Glomerular endothelial cell (primary cell): ENCODE measurements around the gene PAK4. TPM values are rescaled to one million over a fixed set of nuclear protein-coding genes. Genes with fewer than 3 reads are reported as not detected.
A peak's percentile ranks its signal among the peaks of the same experiment; 100 is the strongest.
"Not testable (repeated sequence)": the region's sequence is repeated elsewhere in the genome, so short reads cannot be mapped to it uniquely, and the experiment has no call there.

ENCODE experiments used
- DNase-seq: peaks from one replicate; pipeline ENCODE4 v3.0.0-alpha.2; 2011; ENCODE audit warnings: low read depth, low spot score; ENCODE audit errors: extremely low read depth
- total RNA-seq: library from RNA; depleted of rRNA; stranded (reverse); fragments of >200 nt; gene quantifications from 2 replicates; pipeline ENCODE4 v1.2.3, GENCODE V29; 2015

PAK4 gene
- 26.4 and 36.6 TPM in 2 replicates for total RNA-seq

DNA sequence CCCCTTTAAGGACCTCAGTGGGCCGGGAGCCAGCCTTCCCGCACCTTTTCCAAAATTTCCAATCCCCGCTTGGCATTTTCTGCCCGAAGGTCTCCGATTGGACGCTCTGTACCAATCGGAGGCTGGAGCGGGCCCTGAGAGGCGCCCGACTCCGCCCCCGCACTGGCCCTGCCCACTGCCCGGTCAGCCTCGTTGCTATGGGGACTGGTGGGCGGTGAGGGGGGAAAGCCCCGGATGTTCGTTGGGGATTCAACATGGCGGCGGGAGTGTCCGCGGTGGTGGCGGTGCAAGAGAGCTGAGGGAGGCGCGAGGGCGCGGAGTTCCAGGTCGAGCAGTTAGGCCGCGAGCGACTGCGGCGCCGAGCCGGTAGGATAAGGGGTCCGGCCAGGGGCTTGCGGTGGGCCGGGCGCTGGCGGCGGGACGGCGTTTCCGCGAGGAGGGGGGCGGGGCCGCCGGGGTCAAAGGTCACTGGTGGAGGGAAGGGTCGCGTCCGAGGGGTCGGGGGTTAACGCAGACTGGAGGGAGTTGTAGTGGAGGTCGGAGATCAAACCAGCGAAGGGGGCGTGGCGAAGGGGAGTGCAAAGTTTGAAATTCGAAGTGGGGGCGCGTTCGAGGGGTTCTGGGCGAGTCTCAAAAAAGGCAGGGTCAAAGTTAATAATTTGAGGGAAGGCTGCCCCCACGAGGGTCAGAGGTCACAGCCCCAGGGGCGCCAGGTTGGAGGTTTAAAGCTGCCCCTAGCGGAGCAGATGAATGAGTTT is at the start of gene PAK4:
PAK4 (plus strand) TSS at position 233 of the 758 bp plus-strand sequence. CDS start 43,768 bp downstream, outside the sequence.
- DNase-seq, result peak; percentile 81

DNA sequence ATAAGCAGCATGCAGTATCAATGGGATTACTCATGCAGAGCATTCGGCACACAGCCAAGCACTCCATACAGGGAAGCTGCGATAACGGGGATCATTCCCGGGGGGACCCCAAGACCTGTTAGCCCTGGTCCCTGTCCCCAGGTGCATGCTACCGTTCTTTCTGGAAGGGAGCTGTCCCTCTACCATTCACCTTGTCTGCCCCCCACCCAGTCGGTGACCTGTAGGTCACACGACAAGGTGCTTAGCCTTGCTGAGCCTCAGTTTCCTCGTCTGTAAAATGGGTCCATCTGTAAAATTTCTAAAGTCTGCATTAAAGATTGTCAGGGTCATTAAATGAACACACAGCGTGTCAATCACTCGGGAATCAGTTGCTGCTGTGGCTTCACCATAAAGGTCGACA is 48.3 kb upstream of the PAK4 start:
- no peak for DNase-seq

DNA sequence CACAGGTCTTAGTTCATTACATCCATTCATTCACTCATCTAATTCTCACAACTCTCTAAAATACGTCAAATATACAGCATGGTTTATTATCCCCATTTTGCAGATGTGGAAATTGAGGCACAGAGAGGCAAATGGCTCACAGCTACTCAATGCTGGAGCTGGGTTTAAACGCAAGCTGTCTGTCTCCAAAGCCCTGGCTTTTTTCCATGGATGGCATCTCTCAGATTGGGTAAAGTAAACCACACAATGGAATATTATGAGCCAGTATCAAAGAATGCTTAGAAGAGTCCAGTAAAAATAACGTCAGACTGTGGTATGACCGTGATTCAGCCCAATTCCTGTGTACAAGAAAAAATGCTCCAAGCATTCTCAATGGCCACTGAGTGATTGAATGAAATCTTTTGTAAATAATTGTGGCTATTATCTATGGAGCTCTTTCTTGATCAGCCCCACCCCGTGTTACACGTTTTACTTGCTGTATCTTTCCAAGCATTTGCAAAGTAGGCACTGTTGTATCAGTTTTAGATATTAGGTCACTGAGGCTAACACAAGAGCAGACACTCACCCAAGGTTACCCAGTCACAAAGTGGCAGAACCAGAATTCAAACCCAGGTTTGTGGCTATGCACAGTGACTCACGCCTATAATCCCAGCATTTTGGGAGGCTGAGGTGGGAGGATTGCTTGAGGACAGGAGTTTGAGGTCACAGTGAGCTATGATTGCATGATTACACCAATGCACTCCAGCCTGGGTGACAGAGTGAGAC is 47.0 kb upstream of the PAK4 start:
- DNase-seq, result peak; percentile 75

DNA sequence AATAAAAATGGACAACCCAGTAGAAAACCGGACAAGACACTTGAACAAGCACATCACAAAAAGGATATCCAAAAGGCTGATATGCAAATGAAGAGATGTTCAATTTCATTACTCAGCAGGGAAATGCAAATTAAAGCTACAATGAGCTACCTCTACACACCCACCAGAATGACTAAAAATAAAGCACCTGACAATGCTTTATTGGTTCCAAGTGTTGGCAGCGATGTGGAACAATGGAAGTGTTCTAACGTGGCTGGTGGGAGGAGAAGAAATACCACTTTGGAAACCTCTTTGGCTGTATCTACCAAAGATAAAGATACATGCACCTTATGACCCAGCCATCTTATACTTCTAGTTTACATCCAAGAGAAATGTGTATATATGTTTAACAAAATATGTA is 45.2 kb upstream of the PAK4 start:
- DNase-seq, result no peak

DNA sequence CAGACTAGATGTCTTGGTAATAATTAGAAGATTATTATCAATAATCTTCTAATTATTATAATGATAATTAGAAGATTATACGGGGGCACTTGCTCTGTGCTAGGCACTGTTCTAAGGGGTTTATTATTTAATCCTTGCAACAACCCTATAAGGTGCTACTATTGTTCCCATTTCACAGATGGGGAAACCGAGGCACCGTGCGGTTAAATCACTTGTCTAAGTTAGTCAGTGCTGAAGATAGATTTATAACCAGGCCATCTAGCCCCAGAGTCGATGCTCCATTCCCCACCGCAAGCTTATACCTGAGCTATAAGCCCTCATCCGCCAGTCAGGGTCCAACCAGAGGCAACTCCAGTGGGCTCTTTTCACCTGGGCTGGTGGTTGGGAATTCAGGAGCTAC is 43.4 kb upstream of the PAK4 start:
- no peak for DNase-seq

DNA sequence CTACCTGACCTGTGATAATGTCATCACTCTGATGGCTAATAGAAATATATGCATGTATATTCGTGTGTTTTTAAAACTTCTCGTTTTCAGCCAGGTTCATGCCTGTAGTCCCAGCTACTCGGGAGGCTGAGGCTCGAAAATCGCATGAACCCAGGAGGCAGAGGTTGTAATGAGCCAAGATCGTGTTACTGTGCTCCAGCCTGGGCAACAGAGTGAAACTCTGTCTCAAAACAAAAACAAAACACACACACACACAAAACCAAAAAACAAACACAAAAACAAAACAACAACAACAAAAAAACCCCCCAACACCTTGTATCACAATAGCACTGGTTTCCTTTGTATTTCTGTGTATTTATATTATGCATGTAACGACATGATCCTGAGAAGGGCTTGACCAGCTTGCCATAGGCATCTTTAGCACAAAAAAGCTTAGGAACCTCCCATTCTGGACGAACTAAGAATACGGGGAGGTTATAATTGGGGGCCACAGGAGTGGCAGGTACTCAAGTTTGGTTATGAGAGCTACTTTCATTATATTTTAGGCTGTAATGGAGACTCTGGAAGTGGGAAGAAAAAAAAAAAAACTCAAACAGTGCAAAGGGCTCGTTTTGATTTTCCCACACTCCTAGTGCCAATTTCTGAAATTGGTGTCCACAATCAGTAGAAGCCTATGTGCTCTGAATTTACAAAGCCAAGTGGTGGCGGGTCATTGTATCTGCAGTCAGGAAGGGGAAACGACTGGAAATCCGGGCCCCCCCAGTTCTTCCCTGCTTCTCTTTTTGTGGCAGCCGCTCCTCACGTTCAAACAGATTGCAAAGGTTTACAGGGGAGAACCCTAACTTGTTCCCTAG is 42.6 kb upstream of the PAK4 start:
- no peak for DNase-seq

DNA sequence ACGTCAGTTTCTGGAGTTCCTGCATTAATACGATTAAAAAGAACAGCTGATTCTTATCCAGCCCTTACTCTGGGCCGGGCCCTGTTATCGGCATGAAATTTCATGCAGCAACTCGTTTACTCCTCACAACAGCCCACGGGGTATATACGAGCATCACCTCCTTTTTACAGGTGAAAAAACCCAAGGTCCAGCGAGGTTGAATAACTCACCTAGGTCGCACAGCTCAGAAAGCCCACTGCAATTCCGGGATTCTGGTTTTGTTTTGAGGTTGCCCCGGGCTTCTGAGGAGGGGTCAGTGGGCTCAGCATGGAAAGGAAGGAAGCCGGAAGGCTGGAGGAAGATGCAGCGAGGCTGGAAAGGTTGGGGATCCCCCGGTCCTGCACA is 42.0 kb upstream of the PAK4 start:
- DNase-seq, result no peak

DNA sequence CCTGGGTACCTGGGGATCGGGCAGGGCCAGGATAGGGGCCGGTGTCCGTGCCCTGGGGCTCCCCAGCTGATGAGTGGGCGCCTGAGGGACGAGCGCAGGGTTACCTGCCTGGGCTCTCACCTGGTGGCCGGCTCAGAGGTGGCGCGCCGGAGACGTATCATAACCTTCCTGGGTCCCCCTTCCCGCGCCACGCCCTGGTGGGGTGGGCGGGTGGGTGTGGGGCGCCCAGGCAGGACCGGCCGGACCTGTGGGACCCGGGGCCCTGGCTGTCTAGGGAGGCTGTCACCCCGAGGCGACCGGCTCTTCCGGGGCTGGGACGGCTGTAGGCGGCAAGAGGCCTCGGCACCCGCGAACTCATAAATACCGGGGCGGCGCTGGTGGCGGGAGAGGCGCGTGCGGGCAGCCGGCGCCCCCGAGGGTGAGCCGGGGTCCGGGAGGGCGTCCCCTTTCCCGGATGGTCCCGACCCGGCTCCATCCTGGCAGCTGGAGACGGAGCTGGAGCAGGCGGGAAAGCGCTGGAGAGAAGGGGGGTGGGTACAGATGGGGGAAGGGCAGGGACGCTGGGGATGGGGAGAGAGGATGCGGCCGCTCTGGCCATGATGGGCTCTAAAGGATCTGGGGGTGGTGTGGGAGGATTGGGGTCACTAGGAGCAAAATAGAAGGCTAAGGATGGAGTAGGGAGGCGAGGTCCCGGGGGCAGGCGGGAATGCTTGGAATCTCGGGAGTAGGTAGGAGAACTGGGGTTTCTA is 41.4 kb upstream of the PAK4 start, which contains the start of gene ACP7:
ACP7 (plus strand) TSS at position 386 of the 749 bp plus-strand sequence. CDS start 902 bp downstream, outside the sequence.
- DNase-seq, result no peak

DNA sequence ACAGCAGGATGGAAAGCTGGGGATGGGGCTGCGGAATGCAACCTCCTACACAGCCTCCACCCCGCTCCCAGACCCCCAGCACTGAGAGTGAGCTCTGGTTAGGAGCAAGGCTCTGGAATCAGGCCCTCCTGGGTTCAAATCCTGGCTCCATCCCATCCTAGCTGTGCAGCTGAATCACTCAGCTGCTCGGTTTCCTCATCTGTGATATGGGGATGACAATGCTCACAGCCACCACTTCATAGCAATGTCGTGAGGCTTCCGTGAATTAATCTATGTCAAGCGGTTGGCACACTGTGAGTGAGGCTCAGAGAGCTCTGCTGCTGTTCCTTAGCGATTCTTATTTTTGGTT is 40.9 kb upstream of the PAK4 start:
- no peak for DNase-seq

DNA sequence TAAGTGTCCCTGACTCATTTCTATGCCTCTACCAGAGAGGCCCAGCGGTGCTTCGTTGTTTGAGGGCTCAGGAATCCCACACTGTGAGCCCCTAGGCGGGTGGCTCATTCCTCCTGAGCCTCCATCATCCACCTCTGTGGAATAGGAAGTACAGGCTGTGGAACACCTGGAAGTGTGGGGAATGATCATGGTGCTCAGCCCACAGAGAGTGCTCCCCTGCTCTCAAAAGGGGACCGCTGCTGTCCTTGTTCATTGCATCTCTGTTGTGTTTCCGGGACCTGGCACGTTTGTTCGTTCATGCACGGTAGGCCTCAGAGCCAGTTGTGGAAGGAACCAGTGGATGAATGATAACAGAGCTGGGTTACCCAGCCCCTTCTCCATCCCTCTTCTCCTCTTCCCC is 40.2 kb upstream of the PAK4 start:
- no peak for DNase-seq

DNA sequence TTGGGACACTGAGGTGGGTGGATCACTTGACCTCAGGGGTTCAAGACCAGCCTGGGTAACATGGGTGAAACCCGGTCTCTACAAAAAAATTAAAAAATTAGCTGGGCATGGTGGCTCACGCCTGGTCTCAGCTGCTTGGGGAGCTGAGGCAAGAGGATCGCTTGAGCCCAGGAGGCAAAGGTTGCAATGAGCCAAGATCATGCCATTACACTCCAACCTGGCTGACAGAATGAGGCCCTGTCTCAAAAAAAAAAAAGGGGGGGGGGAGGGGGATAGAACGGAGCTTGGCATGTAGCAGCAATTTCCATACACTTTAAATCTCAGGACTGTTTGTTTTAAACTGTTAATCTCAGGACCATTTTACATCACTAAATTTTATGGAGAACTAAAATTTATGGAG is 39.2 kb upstream of the PAK4 start:
- no peak for DNase-seq

DNA sequence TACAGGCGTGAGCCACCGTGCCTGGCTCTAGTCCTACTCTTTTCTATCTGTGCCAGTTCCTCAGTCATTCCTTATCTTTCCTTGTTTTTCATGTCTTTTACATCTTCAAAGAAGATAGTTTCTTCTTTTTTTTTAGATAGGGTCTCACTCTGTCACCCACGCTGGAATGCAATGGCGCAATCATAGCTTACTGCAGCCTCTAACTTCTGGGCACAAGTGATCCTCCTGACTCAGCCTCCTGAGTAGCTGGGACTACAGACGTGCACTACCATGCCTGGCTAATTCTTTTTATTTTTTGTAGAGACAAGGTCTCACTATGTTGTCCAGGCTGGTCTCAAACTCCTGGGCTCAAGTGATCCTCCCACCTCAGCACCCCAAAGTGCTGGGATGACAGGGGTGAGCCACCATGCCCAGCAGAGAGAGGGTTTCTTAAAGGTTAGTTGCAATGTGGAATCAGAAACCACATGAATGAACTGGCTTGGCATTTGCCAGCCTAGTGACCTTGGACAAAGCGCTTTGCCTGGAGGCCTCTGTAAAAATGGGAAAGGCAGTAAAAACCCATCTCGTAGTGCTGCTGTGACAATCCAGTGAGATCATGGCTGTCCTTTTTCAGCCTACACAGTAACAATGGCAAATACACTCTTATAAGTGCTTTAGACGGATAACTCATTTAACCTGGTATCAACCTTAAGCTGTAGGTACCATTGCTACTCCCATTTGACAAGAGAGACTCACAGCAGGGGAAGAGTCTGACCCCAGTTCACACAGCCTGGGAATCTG is 37.5 kb upstream of the PAK4 start:
- DNase-seq, result no peak

DNA sequence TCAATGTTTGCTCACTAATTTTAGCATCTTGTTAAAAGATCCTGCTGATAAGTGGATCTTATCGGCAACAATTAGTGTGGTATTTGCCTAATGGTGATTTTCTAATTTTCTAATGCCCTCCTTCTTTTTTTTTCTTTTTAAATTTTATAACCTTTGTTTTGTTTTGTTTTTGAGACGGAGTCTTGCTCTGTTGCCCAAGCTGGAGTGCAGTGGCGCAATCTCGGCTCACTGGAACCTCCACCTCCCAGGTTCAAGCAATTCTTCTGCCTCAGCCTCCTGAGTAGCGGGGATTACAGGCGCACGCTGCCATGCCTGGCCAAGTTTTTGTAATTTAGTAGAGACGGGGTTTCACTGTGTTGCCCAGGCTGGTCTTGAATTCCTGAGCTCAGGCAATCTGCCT is 35.6 kb upstream of the PAK4 start:
- not testable (repeated sequence) for DNase-seq

DNA sequence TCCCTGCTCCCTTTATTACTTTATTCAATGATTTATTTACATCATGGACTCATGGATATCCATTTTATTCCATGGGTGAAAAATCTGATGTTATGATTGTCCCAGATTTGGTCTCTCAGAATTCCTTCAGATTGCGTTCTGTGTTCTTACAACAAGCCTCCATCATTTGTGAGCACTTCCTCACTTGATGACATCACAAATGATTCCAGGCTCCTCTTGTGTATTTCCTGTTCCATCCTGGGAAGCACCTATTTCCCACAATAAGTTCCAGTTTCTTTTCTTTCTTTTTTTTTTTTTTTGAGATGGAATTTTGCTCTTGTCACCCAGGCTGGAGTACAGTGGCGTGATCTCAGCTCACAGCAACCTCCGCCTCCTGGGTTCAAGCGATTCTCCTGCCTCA is 34.7 kb upstream of the PAK4 start:
- no peak for DNase-seq

DNA sequence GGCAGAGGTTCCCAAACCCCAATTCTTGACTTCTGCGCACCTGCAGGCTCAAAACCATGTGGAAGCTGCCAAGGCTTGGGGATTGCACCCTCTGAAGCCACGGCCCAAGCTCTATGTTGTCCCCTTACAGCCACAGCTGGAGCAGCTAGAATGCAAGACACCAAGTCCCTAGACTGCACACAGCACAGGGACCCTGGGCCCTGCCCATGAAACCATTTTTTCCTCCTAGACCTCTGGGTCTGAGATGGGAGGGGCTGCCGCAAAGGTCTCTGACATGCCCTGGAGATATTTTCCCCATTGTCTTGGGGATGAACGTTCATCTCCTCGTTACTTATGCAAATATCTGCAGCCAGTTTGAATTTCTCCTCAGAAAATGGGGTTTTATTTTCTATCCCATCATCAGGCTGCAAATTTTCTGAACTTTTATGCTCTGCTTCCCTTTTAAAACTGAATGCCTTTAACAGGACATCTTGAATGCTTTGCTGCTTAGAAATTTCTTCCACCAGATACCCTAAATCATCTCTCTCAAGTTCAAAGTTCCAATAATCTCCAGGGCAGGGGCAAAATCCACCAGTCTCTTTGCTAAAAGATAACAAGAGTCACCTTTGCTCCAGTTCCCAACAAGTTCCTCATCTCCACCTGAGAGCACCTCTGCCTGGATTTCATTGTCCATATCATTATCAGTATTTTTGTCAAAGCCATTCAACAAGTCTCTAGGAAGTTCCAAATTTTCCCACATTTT is 29.6 kb upstream of the PAK4 start:
- not testable (repeated sequence) for DNase-seq

DNA sequence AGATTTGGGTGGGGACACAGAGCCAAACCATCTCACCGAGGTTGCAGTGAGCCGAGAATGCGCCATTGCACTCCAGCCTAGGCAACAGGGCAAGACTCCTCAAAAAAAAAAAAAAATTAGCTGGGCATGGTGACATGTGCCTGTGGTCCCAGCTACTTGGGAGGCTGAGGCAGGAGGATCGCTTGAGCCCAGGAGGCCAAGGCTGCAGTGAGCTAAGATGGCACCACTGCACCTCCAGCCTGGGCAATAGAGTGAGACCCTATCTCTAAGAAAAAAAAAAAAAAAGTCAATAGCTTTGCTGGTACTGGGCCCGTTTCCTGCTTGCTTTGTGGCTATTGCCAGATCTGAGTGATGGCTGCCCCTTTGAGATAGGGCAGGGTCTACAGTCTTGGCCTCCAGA is 28.3 kb upstream of the PAK4 start:
- DNase-seq, result no peak

DNA sequence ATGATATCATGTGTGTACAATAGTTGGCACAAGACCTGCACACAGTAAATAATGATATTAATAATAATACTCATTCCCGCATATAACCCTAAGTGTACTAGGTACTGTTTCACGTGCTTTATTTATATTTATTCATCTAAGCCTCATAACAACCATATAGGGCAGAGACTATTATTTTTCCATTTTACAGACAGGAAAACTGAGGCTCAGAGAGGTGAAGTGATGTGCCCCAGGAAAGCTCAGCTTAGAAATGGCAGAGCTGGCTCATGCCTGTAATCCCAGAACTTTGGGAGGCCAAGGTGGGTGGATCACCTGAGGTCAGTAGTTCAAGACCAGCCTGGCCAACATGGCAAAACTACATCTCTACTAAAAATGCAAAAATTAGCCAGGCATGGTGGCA is 27.9 kb upstream of the PAK4 start:
- DNase-seq, result no peak

DNA sequence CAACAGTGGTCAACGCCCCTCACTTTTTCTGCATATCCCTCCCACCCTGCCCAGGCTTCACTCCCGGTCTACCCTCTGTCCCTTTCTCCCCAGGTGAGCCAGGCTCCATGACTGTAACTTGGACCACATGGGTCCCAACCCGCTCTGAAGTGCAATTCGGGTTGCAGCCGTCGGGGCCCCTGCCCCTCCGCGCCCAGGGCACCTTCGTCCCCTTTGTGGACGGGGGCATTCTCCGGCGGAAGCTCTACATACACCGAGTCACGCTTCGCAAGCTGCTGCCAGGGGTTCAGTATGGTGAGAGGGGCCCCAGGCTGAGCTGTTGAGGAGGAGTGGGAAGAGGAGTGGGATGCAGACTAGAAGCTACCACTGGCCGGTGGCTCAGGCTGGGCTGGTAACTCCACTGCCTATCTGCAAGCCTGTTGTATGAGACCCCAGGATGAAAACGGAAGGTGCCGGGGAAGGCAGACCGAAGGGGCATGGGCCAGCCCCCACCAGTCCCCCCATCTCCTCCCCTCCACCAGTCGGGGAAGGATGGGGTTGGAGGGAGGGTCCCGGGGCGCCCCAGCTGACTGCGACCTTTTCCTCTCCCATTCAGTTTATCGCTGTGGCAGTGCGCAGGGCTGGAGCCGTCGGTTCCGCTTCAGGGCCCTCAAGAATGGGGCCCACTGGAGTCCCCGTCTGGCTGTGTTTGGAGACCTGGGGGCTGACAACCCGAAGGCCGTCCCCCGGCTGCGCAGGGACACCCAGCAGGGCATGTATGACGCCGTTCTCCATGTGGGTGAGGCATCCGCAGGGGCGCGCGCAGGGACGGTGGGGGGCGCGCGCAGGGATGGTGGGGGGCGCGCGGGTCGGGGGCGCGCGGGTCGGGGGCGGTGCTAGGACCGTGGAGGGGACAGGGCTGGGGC is 27.0 kb upstream of the PAK4 start:
- DNase-seq, result no peak
